T-helper 2 cell treated with Interferon-gamma antibody and Interleukin-4, amounts not matched to agents 100 ng/mL and 5 ng/mL, for 36 hours (primary cell): ENCODE data around the gene PTPRA. TPM values are rescaled to one million over a fixed set of nuclear protein-coding genes. Genes with fewer than 3 reads are reported as not detected.
"Not testable (repeated sequence)": the region's sequence is repeated elsewhere in the genome, so short reads cannot be mapped to it uniquely, and the experiment has no call there.

Source experiments
- intact Hi-C: fragments of 100-400 bp; cut with micrococcal nuclease; formaldehyde crosslinking; loops from one replicate; pipeline ENCODE4 v1.15.1; 2023
- total RNA-seq: library from RNA; stranded (reverse); gene quantifications from 2 replicates; pipeline ENCODE4 v1.2.3, GENCODE V29; 2022

Gene PTPRA
- total RNA-seq, 1 donor from 2014 or later: 70.2 TPM

DNA sequence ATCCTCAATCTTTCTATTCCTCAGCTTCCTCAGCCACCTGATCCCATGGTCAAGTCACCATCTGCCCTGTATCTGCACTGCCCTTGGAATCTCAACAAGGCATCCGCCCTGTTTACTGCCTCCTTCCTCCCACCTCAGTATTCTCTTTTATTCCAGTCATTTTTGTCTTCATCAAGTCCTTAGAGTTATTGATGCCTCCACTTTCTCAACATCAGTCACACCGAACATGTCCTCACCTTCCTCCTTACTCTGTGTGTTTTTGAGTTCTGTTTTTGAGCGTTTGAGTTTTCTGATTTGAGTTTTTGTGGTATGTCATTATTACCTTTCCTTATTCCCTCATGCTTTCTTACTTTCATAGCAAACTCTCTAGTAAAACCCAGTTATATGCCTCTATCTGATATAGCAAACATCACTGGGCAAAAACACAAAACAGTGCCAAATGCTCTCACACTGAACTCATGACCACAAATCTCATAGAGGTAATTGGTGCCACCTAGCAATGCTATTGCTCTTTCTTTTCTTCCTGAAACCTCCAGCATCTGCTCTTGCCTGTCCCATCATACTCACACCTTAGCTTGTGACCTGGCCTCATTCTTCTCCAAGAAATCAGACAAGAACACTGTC, 158.4 kb downstream of the PTPRA start:
- intact Hi-C loops: no loop called here

- intact Hi-C loops: no loop called here
Measured at GRCh38 chr20:3032624-3033023, 159.3 kb downstream of the PTPRA start.

- intact Hi-C loops: no loop called here
Measured at GRCh38 chr20:3037654-3038053, 164.4 kb downstream of the PTPRA start.

- intact Hi-C loops: no loop called here
Measured at GRCh38 chr20:3038454-3038853, 165.2 kb downstream of the PTPRA start.

GRCh38 chr20:3039426-3039825, 166.1 kb downstream of the PTPRA start:
- intact Hi-C loops: no loop called here

- intact Hi-C loops: no loop called here
Measured at GRCh38 chr20:3040086-3040485, 166.8 kb downstream of the PTPRA start.

- intact Hi-C loops: no loop called here
Measured at GRCh38 chr20:3041854-3042409, 168.7 kb downstream of the PTPRA start.

DNA sequence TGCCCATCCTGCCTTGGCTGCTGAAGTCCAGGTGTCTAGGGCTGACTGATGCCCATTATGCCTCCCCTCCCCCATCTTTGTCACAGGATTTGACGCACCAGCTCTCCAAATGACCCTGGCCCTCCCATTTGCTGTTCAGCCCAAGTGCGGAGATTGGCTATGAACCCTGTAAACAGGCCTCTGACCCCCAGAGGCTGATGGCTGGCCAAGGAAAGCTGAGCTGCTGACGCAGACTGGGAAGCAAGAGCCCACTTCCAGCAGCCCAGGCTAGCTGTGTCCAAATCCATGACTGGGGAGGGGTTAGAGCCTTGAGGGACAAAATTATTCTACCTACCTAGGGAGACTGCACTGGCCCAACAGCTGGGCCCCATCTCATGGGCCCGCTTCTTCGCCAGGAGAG, 169.3 kb downstream of the PTPRA start:
- intact Hi-C loops: no loop called here

- intact Hi-C loops: no loop called here
Measured at GRCh38 chr20:3043322-3043721, 170.0 kb downstream of the PTPRA start, which contains the start of gene GNRH2. Gene GNRH2, plus strand, starts transcription at chr20:3043622. Its CDS starts 793 bp downstream, at chr20:3044415.

DNA sequence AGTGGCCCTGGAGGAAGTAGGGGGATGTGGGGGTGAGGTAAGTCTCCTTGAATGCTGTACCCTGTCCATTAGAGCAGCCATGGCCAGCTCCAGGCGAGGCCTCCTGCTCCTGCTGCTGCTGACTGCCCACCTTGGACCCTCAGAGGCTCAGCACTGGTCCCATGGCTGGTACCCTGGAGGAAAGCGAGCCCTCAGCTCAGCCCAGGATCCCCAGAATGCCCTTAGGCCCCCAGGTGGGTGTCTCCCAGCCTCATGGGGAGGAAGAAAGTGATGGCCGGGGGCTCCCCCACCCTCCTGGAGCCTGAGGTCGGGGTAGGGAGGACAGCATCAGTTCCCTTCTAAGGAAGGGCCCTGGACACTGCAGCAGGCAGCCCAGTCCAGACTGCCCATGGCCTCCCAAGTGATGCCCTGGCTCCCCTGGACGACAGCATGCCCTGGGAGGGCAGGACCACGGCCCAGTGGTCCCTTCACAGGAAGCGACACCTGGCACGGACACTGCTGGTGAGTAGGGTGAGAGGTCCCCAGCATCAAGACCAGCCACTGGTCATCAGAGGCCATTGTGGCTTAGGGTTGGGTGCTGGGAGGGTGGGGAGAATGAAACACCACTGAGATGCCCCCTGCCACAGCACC, 171.2 kb downstream of the PTPRA start:
- intact Hi-C loops: no loop called here

GRCh38 chr20:3045042-3045815, 171.9 kb downstream of the PTPRA start:
- intact Hi-C loops: loop anchor here (1.0 to 5.0 kb wide), 3 partner anchors 159 to 722 kb away; partner anchors contain the start of genes ADISSP and DDRGK1

- intact Hi-C loops: loop anchor here (1.0 to 5.0 kb wide), 4 partner anchors 111 to 721 kb away; partner anchors contain the start of genes ADISSP and DDRGK1
Measured at GRCh38 chr20:3045816-3046676, 172.8 kb downstream of the PTPRA start, which contains the start of gene MRPS26. Gene MRPS26, plus strand, starts transcription at chr20:3046052. Its CDS starts 17 bp downstream, at chr20:3046069.

- intact Hi-C loops: loop anchor here (2.0 to 5.0 kb wide), 2 partner anchors 110 to 720 kb away; partner anchors contain the start of gene ADISSP
Measured at GRCh38 chr20:3046677-3047462, 173.6 kb downstream of the PTPRA start.

- intact Hi-C loops: loop anchor here (2.0 to 5.0 kb wide), 2 partner anchors 109 to 720 kb away; partner anchors contain the start of gene ADISSP
Measured at GRCh38 chr20:3047486-3048419, 174.5 kb downstream of the PTPRA start.

GRCh38 chr20:3051385-3052019, 178.2 kb downstream of the PTPRA start:
- intact Hi-C loops: no loop called here

- intact Hi-C loops: no loop called here
Measured at GRCh38 chr20:3059489-3059888, 186.2 kb downstream of the PTPRA start.

DNA sequence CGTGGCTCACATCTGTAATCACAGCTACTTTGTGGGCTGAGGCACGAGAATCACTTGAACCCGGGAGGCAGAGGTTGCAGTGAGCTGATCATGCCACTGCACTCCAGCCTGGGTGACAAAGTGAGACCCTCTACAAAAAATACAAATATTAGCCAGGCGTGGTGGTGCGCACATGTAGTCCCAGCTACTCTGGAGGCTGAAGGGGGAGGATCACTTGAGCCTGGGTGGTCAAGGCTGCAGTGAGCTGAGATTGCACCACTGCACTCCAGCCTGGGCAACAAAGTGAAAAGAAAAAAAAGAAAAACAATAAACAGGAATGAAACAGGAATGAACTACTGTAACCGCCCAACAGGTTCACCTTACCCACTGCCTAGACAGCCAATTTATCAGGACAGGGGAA, 190.8 kb downstream of the PTPRA start:
- intact Hi-C loops: not testable (repeated sequence)
